Measurements from ENCODE around the gene PPFIA1.
A peak's percentile ranks its signal among the peaks of the same experiment; 100 is the strongest.
"Not testable (repeated sequence)": the region's sequence is repeated elsewhere in the genome, so short reads cannot be mapped to it uniquely, and the experiment has no call there.

The PPFIA1 gene

GRCh38 chr11:70398834-70399680 is 128.6 kb downstream of the PPFIA1 start:
- DNase-seq = no peak

DNA sequence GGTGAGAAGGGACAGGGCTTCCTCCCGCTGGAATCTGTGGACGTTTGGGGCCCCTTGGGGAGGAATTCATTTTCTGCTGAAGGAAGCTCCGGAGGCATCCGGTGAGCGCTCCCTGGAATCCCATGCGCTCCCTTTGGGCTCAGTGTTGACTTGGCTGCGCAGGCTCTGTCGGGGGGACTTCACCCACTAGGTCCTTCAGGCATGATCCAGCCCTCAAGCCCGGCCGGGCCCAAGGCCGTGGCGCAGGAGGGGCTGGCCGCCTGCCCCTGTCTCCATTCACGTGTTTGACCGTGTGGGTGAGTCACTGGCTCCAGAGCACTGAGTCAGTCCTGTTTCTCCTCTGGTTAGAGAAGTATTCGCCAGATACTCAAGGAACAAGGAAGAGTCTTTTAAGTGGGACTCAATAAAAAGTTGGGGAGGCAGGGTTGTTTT is 129.2 kb downstream of the PPFIA1 start:
- peak; percentile 92 for DNase-seq

DNA sequence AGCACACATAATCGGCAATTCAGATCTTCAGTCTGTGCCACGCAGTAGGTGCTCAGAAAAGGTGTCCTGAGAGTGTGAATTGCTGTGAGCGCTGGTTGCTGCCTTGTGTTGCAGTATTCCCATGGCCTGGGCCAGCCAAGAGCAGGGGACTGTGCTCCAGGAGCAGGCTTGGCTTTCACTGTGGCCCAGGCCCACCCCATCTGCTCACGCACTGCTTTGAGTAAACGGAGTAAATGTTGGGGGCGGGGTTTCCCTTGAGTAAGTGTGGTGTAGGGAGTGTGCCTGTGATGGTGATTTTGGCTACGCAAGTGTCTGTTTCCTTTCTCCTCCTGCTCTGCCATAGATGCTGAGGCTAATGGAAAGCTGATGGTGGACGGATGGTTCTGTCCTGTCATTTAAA is 130.2 kb downstream of the PPFIA1 start:
- no peak for DNase-seq

- no peak for DNase-seq
Observed at GRCh38 chr11:70402016-70402415, 131.5 kb downstream of the PPFIA1 start.

GRCh38 chr11:70402685-70403084 is 132.2 kb downstream of the PPFIA1 start:
- no peak for DNase-seq

DNA sequence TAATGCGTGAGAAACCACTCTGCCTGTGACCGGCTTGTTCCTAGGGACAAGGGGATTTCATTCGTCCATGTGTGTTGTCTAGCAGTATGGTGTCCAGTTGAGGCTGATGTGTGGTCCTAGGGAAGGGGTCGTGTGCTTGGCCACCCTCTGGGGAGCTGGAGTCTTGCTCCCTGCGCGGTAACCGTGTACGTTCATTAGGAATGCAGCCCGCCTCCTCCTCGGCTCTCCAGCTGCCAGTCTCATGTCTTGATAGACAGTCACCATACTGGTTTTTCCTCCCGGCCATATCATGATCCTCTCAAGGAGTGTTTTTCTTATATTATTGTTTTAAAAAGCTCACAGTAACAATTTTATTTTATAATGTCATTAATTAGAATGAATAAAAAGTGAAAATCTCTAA is 133.8 kb downstream of the PPFIA1 start:
- DNase-seq = no peak

- no peak for DNase-seq
Observed at GRCh38 chr11:70405679-70406395, 135.3 kb downstream of the PPFIA1 start.

- DNase-seq = no peak
Observed at GRCh38 chr11:70407121-70407520, 136.6 kb downstream of the PPFIA1 start.

- no peak for DNase-seq
Observed at GRCh38 chr11:70407814-70408213, 137.3 kb downstream of the PPFIA1 start.

DNA sequence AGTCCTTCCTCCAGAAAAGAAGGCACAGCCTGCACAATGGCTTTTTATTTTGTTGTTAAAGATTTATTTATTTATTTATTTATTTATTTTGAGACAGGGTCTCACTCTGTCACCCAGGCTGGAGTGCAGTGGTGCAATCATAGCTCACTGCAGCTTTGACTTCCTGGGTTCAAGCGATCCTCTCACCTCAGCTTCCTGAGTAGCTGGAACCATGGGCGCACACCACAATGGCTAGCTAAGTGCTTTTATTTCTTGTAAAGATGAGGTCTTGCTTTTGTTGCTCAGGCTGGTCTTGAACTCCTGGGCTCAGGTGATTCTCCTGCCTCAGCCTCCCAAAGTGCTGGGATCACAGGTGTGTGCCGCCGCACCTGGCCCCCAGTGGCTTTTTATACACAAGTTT is 137.8 kb downstream of the PPFIA1 start:
- DNase-seq = not testable (repeated sequence)

GRCh38 chr11:70409437-70409836 is 138.9 kb downstream of the PPFIA1 start:
- no peak for DNase-seq

GRCh38 chr11:70409871-70410270 is 139.4 kb downstream of the PPFIA1 start:
- DNase-seq = no peak

DNA sequence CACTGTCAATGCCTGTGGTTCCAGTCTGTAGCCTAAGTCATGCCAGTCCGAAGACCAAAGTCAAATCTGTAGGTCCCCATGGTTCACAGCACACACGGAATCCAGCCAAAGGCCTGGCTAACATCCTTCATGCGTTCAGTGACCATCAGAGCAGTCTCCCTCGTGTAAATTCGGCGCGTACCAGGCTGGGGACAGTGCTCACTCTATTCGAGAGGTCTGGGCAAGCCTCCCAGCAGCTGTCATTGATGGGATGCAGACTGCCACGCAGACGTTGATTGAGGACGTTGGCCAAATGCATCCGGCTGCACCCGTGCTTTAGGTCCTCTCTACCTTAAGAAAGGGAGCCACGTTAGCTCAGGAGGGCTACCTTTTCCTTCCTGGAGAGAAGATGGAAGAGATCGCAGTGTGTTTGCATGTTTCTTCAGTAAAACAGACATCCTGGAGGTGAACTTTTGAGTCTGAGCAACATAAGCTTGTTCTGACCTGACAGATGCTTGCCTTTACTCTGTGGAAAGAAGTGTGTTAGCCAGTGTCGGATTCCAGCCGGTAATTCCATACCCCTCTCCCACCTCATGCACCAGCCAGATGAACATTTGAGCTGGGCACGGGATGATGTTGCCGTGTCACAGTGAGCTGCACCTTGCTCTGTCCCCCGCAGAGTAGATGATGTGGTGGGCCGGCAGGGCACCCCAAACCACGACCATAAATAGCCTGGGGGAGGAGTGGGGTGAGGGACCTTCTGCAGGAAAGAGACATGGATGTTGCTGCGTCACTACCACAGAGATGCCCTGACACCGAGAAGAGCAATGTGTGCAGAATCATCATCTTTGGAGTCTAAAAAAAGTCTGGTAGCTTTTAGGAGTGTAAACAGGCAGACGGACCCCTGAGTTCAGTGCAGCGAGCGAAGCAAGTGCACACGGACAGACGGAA is 140.1 kb downstream of the PPFIA1 start:
- no peak for DNase-seq

GRCh38 chr11:70411713-70412452 is 141.4 kb downstream of the PPFIA1 start:
- DNase-seq = no peak

DNA sequence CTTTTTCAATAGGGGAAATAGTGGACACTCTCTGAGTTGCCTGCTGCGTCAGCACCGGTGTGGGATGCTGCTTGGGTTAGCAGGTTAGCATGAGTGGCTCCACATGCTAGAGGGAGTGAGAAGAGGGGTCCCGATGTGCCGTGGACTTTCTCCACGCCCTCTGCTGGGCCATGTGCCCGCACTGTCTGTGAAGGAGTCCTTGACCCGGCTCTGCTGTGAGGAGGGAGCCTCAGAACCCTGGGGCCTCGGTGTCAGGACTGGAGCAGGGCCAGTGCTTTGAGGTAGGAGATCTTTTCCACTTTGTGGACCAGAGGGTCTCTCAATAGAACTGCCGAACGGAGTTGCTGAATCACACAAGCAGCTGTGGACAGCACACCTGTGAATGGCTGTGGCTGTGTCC is 142.7 kb downstream of the PPFIA1 start:
- no peak for DNase-seq

DNA sequence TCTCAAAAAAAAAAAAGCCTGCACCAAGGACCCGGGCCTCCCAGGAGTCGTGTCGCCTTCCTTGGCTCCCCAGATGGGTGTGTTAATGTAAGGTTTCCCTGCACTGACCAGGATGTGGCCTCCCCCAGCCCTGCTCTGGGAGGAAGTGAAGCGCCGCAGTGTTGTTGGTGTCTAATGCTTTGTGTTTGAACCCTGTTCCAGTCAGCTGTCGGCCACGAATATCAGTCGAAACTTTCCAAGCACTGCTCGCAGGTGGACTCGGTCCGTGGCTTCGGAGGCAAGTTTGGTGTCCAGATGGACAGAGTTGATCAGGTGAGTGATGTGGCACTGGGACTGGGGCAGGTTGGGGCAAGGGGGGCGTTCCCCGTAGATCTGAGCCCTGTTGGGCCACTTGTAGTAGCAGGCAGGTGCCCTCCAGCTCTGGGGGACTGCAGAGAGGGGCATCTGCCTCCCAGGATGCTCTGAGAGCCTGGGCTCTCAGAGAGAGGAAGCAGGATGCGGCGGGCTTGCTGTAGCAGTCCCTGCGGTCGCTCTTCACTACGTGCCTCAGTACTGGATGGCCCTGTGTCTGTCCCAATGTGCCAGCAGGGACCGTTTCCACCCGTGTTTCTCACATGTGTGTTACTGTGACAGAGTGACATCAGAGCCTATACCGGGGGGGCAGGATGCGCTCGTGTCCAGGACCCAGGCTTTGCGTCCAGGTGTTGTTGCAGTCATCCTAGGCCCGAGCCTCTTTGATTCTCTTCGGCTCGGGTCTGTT is 144.0 kb downstream of the PPFIA1 start:
- DNase-seq = no peak

DNA sequence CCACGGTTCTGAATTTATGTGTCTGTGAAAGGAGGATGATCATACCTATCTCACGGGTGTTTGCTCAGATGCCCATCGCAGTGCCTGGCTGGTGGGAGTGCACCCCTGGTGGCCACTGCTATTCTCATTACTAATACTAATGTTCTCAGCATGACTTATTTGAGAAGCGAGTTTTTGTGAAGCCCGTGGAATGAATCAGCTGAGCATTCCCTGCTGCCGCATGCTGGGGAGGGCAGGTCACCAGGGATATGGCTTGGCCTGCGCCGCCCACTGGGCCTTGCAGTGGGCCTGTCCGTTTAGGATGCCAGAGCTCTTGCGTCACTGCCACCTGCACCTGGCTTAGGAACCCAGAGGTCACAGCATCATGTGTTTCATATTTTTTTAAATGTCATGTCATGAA is 144.7 kb downstream of the PPFIA1 start:
- no peak for DNase-seq

GRCh38 chr11:70415642-70416395 is 145.3 kb downstream of the PPFIA1 start:
- no peak for DNase-seq

DNA sequence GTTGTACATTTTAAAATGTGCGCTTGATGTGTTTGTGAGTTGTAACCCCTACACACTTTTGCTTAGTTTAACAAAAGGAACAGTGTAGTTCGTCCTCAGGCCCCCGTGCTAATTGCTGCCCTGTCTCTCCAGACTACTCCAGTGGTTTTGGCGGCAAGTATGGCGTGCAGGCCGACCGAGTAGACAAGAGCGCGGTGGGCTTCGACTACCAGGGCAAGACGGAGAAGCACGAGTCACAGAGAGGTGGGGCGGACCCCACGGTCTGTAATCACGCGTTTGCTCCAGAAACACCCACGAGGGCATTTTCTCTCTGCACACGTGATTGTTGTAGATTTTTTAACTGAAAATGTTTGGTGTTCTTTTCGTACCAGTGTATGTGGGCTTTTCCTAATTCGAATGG is 146.4 kb downstream of the PPFIA1 start:
- DNase-seq = no peak

DNA sequence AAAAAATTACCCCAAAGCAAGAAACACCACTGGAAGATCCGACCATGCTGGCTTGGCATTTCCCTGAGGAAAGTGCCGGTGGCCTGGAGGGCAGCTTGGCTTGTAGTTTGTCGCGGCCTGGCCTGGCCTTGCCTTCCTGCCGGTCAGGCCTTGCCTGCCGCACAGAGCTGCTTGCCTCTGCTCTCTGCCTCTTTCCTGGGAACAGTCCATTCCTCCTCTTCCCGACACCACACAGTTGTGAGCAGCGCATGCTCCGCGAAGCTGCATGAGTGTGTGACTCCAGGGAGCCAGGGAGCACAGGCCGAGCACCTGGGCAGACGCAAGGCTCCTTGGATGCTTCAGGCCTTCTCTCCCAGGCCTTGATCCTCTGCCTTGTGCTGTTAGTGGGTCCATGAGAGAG is 147.6 kb downstream of the PPFIA1 start:
- no peak for DNase-seq
